Stimulated activated naive CD4-positive, alpha-beta T cell treated with Interleukin-2 at 50 U/mL for 16 hours (primary cell): ENCODE data around the gene ANKRD42.
"Not testable (repeated sequence)": the region's sequence is repeated elsewhere in the genome, so short reads cannot be mapped to it uniquely, and the experiment has no call there.

ENCODE experiments used
- DNase-seq: peaks from one replicate; lab custom pipeline; 2025; lab: John Stamatoyannopoulos, UW

ANKRD42 gene

GRCh38 chr11:83241291-83241946 is 47.9 kb downstream of the ANKRD42 start:
- no peak for DNase-seq

- no peak for DNase-seq
These were observed 55.9 kb downstream of the ANKRD42 start for GRCh38 chr11:83249445-83249844.

GRCh38 chr11:83249972-83250593 is 56.6 kb downstream of the ANKRD42 start:
- DNase-seq, result no peak

- DNase-seq, result no peak
These were observed 58.8 kb downstream of the ANKRD42 start for GRCh38 chr11:83252266-83252665.

GRCh38 chr11:83252941-83253340 is 59.4 kb downstream of the ANKRD42 start:
- no peak for DNase-seq

- no peak for DNase-seq
These were observed 61.9 kb downstream of the ANKRD42 start for GRCh38 chr11:83255366-83255765.

- DNase-seq, result no peak
These were observed 63.3 kb downstream of the ANKRD42 start for GRCh38 chr11:83256602-83257340.

- DNase-seq, result no peak
These were observed 64.3 kb downstream of the ANKRD42 start for GRCh38 chr11:83257761-83258168.

GRCh38 chr11:83259559-83259958 is 66.0 kb downstream of the ANKRD42 start:
- no peak for DNase-seq

- no peak for DNase-seq
These were observed 71.8 kb downstream of the ANKRD42 start for GRCh38 chr11:83265331-83265730.

GRCh38 chr11:83269080-83269479 is 75.6 kb downstream of the ANKRD42 start:
- DNase-seq, result not testable (repeated sequence)

GRCh38 chr11:83271734-83272133 is 78.2 kb downstream of the ANKRD42 start:
- not testable (repeated sequence) for DNase-seq

- no peak for DNase-seq
These were observed 79.1 kb downstream of the ANKRD42 start for GRCh38 chr11:83272627-83273026.

- DNase-seq, result no peak
These were observed 82.6 kb downstream of the ANKRD42 start for GRCh38 chr11:83275888-83276641.

GRCh38 chr11:83278351-83278750 is 84.8 kb downstream of the ANKRD42 start:
- DNase-seq, result no peak

- no peak for DNase-seq
These were observed 86.7 kb downstream of the ANKRD42 start for GRCh38 chr11:83280256-83280655.

- DNase-seq, result no peak
These were observed 88.7 kb downstream of the ANKRD42 start for GRCh38 chr11:83282084-83282716.

- DNase-seq, result no peak
These were observed 91.1 kb downstream of the ANKRD42 start for GRCh38 chr11:83284501-83285150.

GRCh38 chr11:83285151-83285770 is 91.7 kb downstream of the ANKRD42 start:
- DNase-seq, result no peak

- peak; percentile 93 for DNase-seq
These were observed 92.4 kb downstream of the ANKRD42 start, which contains the start of gene CCDC90B for GRCh38 chr11:83285771-83286528. Gene CCDC90B, minus strand, starts transcription at chr11:83286367. Its CDS starts 395 bp downstream, at chr11:83285972.
